GM19463 (cell line): ENCODE data around the gene CELF4.
"Not testable (repeated sequence)": the region's sequence is repeated elsewhere in the genome, so short reads cannot be mapped to it uniquely, and the experiment has no call there.

ENCODE experiments used
- ATAC-seq: cut with Tn5 transposase; IDR thresholded peaks from one replicate; pipeline ENCODE4 v1.9.1; 2021; ENCODE audit warnings: mild to moderate bottlenecking, moderate library complexity; ENCODE audit not compliant: unreplicated experiment

The CELF4 gene

GRCh38 chr18:37473195-37473840 lies 92.3 kb downstream of the CELF4 start:
- ATAC-seq: no peak

DNA sequence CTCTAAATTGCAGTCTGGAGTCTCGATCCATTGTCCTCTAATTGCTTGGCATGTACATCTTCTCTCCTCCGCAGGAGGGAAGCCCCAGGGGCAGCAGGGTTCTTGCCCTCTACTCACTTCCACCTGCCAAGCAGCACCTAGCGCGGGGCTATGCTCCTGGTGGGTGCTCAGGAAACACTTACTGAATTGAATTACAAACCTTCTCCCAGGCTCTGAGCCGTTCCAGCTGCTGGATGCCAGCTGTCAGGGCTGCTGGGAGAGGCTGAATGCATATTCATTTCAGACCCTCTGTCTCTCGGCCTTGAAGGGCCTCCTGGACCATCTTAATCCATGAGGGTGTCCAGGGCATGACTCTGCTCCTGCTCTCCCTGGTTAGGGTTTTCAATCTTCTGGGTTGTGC lies 94.0 kb downstream of the CELF4 start:
- no peak for ATAC-seq

GRCh38 chr18:37470986-37471385 lies 94.6 kb downstream of the CELF4 start:
- ATAC-seq: no peak

- no peak for ATAC-seq
Observed at GRCh38 chr18:37467002-37467662, 98.5 kb downstream of the CELF4 start.

GRCh38 chr18:37465958-37466357 lies 99.6 kb downstream of the CELF4 start:
- ATAC-seq: no peak

DNA sequence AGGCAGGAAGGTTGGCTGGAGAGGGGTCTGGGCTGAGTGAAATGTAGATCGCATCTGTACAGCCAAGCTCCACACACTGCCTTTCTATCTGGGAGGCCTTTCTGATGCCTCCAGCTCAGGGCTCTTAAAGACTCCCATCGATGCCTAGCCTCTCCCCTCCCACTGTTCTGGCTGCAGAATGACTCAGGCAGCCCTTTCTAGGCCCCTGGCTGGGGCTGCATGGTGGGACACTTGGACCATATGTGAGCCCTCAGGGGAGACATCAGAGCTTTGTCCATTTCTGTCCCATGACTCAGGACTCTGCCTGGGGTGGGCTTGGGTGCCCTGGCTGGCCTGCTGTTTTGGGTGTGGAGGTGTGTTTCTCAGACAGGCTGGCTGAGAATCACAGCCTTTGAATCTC lies 101.3 kb downstream of the CELF4 start:
- ATAC-seq: no peak

GRCh38 chr18:37461329-37461728 lies 104.3 kb downstream of the CELF4 start:
- not testable (repeated sequence) for ATAC-seq

DNA sequence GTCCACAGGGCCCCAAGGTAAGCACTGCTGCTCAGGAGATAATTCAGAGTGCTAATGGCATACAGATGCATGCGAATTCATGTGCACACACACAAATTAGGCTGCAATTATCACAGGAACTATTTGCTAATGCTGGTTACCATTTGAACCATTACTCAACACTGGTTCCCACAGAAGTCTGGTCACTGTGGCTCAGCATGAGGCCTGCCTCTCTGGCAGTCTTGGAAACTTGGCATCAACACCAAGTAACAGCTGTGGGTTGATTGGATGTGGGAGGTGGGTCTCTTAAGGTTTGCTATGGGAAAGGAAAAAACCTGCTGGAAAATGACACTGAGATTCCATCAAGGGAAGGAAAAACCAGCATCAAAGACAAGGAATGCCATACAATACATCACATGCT lies 105.0 kb downstream of the CELF4 start:
- ATAC-seq: no peak

GRCh38 chr18:37458697-37459096 lies 106.9 kb downstream of the CELF4 start:
- ATAC-seq: no peak

DNA sequence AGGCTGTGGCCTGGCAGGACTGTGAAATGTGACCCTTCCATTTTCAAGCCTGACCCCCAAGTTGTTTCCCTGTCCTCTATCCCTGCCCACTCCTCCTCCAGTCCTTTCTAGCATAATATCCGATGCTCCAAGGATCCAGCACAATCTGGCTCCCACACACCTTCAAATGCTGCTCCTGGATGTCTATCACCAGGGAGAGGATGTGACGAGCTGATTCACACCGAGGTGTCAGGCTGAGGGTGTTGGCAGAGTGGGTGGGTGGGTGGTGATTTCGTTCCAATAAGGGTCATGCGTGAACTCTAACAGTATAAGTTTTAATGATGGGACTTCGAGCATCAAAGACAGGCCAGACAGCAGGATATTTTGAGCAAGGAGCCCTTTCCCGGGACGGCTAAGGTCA lies 107.8 kb downstream of the CELF4 start:
- ATAC-seq: no peak

DNA sequence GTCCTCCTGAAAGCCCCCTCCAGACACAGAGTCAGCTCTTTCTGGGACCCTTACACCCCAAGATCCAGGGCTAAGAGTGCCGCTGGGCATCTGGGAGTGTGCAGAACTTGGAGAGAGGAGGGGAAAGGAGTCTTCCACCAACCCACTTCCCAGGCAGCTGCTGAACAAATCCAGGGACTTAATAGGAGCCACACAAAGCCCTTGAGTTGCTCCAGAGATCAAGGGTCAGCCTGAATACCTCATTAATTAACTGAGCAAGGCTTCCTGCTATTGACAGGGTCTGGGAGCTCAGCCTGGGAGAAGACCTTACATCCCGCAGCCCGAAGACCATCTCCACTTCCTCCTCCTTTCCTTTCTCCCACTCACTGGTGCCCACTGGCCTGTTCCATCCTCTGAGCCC lies 108.3 kb downstream of the CELF4 start:
- no peak for ATAC-seq

DNA sequence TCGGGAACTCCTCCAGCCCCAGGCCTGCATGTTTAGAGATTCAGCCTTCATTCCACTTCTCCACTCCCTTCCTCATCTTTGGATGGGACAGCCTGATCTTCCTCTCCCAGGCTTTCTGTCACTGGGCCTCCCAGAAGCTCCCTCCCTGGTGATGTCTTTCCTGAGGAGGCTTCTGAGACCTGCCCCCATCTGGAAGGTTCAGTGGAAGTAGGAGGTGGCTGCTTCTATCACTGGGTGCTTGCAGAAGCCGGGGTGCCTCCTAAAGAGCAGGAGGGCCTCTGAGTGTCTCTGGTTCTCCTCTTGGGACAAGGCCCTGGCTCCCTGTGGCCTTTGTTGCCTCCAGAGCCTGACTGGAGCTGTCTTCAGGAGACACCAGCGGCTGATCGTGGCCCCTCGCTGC lies 108.7 kb downstream of the CELF4 start:
- ATAC-seq: no peak

- no peak for ATAC-seq
Observed at GRCh38 chr18:37456395-37456794, 109.2 kb downstream of the CELF4 start.

DNA sequence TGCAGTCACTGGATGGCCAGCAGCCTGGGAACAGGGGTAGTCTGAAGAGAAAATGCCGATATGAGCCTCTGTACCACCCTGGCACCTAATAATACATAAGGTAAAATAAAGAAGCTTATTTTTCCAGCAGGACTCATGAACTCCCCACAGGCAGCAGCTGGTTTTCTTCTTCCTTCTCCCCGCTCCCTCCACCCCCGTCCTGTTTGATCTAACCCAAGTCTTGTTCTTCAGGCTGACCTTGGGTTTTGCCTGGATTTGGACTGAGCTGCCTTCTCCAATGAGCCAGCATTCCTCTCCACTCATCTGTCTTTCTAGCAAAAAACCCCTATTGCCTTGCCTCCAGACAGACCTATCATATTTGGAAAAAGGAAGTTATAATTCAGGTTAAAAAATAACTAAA lies 111.8 kb downstream of the CELF4 start:
- ATAC-seq: no peak

DNA sequence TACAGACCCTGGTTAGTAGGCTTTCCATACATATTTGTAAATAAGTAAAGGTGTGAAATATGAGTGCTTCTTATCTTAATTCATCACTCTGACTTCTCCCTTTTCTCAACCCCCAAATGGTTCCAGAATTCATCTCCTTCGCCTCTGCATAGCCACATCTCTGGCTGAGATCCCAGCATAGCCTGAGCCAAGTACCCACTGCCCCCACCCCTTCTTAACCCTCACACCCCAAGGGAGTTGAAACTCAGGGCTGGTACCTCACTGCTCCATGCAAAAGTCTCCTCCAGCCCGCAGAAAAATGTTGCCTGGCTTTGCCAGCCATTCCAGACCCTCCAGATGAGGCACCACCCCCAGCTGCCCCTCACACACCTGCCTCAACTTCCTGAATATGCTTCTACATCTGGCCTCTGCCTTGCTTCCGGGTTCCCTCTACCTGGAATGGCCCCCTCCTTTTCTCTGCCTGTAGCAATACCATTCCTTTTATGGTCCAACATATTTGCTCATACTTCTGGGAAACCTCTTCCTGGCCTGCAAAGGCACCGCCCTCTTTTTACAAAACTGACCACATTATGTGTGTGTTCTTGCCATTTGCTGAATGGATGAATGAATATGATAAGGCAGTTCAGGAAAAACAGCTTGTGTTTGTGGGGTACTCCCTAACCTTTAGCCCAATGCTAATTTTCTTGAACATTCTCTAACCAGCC lies 112.8 kb downstream of the CELF4 start:
- no peak for ATAC-seq

DNA sequence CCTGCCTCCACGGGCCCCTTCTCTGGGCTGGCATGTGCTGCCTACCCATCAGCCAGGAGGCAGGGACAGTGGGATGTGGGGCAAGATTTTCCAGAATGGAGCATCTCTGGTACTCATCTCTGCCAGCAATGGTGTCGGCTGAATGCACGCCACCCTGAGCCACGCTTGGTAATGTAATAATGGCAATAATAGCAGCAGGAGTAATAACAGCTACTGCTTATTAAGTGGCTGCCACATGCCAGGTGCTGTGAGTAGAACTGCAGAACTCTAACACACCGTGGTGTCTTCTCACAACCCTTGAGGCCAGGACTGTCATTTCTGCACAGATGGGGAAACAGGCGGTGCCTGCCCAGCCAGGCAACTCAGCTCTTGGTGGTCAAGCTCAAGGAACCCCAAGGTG lies 113.6 kb downstream of the CELF4 start:
- ATAC-seq: no peak

- no peak for ATAC-seq
Observed at GRCh38 chr18:37451239-37451825, 114.3 kb downstream of the CELF4 start.

- no peak for ATAC-seq
Observed at GRCh38 chr18:37450434-37451132, 115.0 kb downstream of the CELF4 start.

DNA sequence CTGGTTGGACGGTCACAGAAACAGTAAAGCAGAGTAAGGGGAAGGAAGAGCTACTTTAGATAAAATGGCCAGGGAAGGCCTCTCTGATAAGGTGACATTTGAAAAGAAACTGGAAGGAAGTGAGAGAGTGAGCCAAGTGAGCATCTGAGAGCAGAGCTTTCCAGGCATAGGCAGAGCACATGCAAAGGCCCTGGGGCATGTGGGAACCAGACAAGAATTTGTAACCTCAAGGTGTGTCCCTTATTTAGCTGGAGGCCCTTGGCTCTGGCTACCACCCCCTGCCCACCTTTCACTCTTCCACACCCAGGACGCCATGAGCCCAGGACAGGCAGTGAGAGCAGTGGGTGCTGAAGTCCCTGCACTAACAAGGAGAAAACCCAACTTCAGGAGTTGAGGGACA lies 116.0 kb downstream of the CELF4 start:
- ATAC-seq: no peak

DNA sequence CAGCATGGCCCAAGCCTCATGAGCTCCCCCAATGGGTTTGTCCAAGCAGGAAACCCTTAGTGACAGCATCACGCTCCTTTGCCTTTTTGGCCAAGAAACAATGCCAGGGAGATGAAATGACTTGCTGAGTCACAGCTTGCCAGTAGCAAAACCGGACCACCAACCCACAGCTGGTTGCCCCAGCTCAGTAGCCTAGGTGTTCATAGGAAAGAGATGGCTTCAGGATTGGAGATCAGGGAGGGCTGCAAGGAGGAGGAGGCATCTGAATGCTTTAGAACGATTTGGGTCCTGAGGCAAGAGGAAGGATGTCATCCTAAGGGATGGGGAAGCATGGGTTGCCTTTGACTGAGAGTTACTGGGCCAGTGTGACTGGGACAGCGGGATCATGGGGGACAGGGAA lies 116.7 kb downstream of the CELF4 start:
- ATAC-seq: no peak
